Parietal lobe (tissue), 2 donors: Measurements from ENCODE around the gene CYP4X1. TPM values are rescaled to one million over a fixed set of nuclear protein-coding genes. Genes with fewer than 3 reads are reported as not detected.

Experiments used
- small RNA-seq: library from RNA; depleted of rRNA; stranded (forward); fragments of <200 nt; gene quantifications from one replicate; pipeline ENCODE3, GENCODE V24; 2014; ENCODE audit warnings: low replicate concordance
- total RNA-seq: library from RNA; depleted of rRNA; stranded (reverse); fragments of >200 nt; gene quantifications from one replicate; pipeline ENCODE4 v1.2.3, GENCODE V29; 2014

Gene CYP4X1
- total RNA-seq = 24.1 TPM

GRCh38 chr1:47023268-47024140 lies at the start of gene CYP4X1:
TSS of gene CYP4X1 (plus strand) at chr1:47023669. CDS start at chr1:47023818, 149 bp downstream.

GRCh38 chr1:47067097-47067594 lies 43.7 kb downstream of the CYP4X1 start, which contains the start of gene CYP4Z1:
TSS of gene CYP4Z1 (plus strand) at chr1:47067231. CDS start at chr1:47067491, 260 bp downstream.

Small RNAs within 50 kb of the gene (small RNA-seq; reads per million reads assigned to genes)
- gene CYP4A27P (not detected), gene CYP4A43P (not detected), gene CYP4A44P (not detected)

Other genes starting within 250 kb of the CYP4X1 start
- not detected for gene CYP4B1, start 224.6 kb upstream of the CYP4X1 start, total RNA-seq
- gene CYP4A11, start 82.2 kb upstream of the CYP4X1 start, total RNA-seq = 0.31 TPM
- 0.63 TPM for gene CYP4Z1, start 43.6 kb downstream of the CYP4X1 start, total RNA-seq
- gene CYP4A22, start 113.8 kb downstream of the CYP4X1 start, total RNA-seq = not detected
- not detected for gene PDZK1IP1, start 166.4 kb downstream of the CYP4X1 start, total RNA-seq
- 0.94 TPM for gene TAL1, start 208.6 kb downstream of the CYP4X1 start, total RNA-seq